GM21737 (cell line): ENCODE results near the gene ACVR1B.
A peak's percentile ranks its signal among the peaks of the same experiment; 100 is the strongest.

Source experiments
- ATAC-seq: cut with Tn5 transposase; IDR thresholded peaks from one replicate; pipeline ENCODE4 v1.9.1; 2021; ENCODE audit warnings: mild to moderate bottlenecking, moderate library complexity; ENCODE audit not compliant: unreplicated experiment

The ACVR1B gene

DNA sequence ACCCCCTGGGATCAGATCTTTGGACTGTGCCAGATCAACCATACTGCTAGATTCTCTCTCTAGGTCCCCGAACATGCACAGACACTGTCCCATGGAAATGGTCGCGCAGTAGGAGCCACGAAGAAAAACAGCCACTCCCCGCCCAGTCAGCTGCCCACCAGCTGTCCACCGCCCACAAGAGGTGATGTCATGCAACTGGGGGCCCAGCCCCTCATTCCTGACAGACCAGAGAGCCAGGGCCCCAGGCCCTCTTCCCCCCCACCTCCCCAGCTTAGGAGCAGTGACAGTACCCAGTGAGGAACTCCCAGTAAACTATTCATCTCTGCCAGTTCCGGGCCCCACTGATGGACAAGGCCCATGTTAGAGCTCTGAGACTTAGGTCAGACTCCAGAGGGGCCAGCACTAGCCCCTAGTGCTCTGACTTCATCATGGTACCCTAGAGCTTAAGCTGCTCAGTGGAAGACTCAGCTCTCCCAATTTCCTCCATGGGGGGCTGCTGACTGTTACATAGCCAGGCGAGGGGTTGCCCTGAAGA, 51.6 kb downstream of the ACVR1B start:
- ATAC-seq, result no peak

DNA sequence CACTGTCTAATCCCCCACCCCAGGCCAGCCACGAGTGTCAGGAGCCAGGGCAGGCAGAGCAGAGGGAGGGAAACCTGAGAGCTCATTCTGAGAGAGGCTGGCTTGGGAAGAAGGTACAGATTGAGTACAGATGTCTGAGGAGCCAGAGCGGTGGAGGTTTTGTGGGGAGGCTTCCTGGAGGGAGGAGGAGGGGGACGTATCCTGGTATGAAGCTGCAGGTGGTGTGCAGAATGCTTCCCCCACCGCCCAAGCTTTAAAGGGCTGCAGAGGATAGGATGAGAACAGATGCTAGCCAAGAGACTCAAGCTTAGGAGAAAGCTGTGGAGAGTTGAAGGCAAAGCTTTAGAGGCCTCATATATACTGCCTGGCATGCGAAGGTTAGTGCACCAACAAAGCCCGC, 52.1 kb downstream of the ACVR1B start:
- no peak for ATAC-seq

DNA sequence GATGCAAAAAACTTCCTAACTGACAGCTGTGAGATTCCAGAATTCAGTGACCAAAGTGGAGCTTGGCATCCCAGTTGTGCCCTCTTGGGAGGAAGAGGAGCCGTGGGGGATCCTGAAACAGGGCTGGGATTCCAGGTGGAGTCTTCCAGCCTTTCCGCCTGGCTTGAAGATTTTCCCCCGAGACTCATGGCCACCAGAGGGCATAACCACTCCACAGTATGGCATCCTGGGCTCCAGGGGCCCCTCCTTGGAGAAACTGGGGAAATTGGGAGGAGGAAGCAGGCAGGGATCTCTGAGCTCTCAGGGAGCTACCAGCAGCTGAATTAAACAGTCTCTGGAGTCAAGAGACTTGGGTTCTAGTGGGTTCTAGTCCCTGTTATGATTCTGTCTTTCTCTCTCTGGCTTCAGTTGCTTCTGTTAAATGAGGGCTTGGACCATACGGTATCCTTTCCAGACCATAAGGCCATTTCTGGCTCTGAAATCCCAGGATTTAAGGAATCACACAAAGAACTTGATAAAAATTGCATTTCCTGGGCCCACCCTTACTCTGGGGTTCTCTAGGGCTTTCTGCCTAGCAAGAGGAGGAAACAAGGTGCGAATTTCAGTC, 52.6 kb downstream of the ACVR1B start:
- no peak for ATAC-seq

DNA sequence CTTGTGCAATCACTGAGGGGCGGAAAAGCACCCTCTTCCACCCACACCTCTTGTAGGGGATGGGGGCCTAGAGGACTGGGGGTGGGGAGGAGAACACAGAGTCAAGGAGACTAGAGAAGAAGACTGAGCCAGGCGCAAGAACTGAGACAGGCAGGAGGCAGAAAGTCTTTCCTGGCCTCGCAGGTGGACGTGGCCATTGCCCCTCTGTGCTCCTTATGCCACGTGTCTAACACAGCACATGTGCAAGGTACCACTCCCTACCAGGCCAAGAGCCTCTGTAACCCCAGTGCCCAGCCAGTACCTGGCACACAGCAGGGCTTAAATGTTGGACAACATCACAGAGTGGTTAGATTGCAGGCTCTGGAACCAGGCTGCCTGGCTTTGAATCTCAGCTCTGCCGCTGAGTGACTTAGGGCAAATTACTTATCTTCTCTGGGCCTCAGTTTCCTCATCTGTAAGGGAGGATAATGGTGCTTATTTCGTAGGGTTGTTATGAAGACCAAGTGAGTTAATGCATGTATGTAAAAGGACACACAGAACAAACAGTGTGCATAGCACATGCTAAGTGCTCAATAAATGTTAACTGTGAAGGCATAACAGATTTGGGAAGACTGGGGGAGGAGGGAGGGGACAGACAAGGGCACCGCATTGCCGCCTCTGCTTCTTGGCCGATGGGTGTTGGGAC, 53.9 kb downstream of the ACVR1B start:
- ATAC-seq, result no peak

DNA sequence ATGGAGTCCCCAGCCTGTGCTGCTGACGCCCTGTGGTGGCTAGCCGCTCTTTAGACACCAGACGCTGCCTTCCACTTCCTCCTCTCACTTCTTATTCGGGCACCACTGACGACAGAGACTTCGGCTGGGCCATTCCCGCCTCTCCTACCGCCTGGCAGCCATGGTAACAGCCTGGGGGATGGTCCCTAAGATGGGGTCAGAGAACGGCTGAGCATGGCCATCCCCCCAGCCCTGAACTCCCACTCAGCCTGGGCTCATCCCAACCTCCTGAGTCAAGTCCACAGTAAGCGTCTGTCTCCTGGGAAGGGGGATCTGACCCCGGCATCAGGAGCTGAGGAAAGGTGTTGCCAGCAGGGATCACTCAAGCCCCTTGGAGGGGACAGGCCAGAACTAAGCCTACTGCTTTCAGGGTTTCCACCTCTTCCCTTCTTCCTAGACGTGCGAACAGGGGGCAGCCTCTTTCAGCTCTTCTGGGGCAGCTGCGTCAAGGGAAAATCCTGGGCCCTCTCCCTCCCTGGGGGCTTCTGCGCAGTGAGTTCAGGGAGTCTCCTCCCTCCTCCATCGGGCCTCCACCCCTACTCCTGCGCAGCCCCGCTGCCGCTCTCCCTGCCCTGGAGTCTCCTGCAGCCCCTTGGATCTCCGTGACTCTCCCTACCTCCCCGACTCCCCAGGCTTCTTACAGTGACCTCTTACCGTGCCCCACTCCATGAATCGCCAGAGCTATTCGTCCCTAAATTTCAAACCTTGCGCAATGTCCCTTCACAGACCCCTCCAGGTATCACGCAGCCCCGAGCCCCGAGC, 54.6 kb downstream of the ACVR1B start:
- ATAC-seq, result peak; percentile 61

DNA sequence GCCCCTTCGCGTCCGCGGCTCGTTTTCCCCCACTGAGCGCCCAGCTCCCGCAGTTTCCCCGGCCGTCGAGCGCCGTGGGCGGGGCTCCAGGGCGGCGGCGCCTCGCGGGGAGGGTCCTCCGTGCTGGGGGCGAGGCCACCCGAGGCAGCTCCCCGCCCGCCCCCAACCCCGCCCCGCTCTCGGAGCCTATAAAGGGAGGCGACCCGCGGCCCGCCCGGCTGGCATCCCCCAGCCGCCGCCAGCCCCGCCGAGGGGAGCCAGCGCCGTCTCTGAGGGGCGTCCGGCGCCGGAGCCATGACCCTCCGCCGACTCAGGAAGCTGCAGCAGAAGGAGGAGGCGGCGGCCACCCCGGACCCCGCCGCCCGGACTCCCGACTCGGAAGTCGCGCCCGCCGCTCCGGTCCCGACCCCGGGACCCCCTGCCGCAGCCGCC, 55.2 kb downstream of the ACVR1B start, which contains the start of gene TAMALIN:
TAMALIN (plus strand) TSS at position 221 of the 432 bp plus-strand sequence; CDS start at position 295, 74 bp downstream.
- no peak for ATAC-seq

DNA sequence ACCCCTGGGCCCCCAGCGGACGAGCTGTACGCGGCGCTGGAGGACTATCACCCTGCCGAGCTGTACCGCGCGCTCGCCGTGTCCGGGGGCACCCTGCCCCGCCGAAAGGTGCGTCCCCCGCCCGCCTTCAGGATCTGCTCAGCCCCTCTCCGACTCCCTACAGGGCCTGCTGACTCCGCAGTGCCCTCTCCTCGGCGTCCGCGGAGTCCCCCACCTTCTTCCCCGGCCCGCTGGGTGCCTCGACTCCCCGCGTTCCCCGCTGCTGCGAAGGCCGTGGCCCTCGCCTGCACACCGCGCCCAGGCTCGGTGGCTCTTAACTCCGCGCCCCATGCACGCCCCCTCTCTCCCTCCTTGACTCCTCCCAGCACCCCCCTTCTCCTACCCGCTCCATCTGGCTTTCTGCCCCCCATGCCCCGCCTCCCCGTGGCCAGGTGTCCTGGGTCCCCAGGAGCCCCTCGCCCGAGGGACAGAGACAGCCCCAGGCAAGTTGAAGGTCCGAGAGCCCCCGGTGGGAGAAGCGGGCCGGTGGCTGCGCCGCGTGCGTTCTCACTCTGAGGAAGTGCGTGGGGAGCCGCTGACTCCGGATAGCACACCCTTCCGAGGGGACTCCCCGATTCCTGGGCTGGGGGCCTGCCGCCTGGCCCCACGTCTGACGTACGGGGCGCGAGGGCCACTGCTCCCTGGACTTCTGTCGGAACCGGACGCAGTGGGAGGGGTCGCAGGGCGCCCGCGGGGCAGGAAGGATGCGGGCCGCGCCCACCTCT, 55.8 kb downstream of the ACVR1B start:
- no peak for ATAC-seq

DNA sequence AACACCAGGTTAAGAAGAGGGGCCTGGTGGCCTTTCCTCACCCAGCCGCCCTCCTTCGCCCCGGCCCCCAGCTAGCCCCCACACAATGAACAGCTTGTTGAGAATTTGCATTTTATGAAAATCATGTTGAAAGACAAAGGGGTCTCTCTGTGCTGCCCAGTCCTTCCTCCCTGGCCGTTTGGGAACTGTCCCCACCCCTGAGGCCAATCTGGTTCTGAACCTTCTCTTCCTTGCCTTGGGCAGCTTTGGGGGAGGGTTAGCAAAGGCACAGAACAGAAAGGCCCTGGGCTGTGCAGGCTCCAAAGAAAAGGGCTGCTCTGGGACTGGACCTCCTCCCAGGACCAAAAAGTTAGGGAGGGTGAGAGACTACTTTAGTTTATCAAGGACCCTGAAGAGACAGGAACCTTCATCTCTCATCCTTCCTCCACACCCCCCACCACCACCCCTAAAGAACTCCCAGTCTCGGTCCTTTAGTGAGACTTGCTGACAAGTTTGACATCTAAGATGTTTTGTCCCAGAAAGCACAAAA, 56.5 kb downstream of the ACVR1B start:
- ATAC-seq, result no peak

DNA sequence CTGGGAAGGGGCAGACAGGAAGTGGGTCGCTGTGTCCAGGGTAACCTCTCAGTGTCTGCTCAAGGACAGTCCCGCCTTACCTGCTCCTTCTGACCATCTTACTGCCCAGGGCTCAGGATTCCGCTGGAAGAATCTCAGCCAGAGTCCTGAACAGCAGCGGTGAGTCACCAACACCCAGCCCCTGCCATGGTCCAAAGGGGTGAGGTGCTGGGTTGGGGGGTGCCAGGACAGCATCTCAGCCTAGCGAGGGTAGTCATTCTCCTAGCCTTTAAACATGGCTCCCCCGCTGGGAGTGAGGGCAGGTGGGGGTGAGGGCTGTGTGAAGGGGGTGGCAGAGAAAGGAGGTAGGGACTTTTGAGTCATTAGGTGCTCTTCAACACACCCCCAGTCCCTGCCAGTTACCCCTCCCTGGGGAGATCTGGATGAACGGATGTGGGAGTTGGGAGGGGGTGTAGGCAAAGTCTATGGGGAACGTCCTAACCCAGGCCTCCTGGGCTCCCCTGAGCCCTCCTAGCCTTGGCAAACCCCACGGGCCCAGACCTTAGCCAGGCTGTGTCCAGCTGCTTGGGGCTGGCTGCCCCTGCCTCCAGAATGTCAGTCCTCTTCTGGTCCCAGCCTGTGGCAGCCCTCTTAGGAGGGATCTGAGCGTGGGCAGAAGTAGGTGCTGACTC, 57.7 kb downstream of the ACVR1B start:
- no peak for ATAC-seq

DNA sequence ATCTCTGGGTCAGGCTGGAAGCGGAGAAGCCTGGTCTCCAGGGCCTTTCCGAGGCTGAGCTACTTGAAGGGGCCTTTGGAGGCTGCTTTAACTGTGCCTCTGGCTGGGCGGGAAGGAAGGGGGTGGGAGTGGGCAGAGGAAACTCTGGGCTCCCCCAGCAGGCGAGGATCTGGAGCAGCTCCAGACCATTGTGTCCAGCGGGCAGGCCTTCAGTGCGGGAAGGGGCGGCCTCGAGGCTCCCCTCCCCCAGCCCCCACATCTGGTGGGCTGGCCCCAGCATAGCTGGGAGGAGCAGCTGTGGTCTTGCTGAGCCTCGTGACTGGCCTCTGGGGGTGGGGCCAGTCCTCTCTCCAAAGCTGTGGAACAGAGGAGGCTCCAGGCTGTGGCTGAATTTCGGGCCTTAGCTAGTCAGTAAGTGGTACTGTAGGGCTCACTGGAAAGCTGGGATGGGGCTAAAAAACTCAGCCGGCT, 58.7 kb downstream of the ACVR1B start:
- no peak for ATAC-seq

DNA sequence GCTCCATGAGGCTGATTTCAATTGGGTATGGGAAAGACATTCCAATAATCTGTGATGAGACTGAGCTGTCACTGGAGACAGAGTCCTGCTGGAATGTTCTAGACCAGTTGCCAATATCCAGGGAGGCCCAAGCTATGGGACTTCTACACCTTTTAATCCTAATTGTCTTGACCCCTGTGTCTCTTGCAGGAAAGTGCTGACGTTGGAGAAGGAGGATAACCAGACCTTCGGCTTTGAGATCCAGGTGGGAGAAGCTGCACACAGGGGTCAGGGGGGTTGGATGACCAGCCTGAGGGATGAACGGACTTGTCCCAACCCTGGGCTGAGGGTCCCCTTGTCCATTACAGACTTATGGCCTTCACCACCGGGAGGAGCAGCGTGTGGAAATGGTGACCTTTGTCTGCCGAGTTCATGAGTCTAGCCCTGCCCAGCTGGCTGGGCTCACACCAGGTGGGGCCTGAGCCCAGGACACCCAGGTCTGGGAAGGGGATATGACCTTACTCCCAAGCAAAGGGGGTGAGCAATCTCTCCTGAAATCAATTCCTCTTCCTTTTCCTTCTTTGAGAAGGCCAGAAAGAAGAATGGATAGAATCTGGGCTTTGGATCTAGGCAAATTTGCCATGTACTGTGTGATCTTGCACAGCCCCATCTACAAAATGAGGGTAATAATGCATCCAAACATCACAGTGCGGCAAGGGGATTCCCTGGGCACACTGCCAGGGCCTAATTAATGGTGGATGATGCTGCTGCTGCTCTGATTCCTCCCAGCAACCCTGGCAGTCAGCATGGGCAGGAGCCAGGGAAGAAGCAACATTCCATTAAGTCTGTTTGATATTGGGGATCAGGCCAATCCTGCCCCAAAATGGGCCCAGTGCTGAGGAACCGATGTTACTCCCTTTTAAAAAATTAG, 59.4 kb downstream of the ACVR1B start:
- no peak for ATAC-seq

DNA sequence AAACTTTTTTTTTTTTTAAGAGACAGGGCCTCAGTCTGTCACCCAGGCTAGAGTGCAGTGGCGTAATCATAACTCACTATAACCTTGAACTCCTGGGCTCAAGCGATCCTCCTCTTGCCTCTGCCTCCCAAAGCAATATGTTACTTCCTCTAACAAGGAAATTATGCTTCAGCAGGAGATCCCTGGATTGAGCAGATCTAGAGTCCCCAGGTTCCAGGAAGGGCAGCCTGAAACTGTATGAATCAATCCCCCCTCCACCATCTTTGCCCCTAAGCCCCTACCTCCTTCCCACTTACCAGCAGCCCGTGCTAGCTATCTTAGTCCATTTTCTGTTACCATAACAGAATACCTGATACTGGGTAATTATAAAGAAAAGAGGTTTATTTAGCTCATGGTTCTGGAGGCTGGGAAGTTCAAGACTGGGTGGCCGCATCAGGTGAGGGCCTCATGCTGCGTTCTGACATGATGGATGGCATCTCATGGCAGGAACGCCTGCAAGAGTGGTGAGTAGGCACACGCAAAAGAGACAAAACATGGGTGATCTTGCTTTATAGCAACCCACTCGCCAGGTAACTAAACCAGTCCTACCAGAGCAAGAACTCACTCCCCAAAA, 60.2 kb downstream of the ACVR1B start:
- no peak for ATAC-seq

DNA sequence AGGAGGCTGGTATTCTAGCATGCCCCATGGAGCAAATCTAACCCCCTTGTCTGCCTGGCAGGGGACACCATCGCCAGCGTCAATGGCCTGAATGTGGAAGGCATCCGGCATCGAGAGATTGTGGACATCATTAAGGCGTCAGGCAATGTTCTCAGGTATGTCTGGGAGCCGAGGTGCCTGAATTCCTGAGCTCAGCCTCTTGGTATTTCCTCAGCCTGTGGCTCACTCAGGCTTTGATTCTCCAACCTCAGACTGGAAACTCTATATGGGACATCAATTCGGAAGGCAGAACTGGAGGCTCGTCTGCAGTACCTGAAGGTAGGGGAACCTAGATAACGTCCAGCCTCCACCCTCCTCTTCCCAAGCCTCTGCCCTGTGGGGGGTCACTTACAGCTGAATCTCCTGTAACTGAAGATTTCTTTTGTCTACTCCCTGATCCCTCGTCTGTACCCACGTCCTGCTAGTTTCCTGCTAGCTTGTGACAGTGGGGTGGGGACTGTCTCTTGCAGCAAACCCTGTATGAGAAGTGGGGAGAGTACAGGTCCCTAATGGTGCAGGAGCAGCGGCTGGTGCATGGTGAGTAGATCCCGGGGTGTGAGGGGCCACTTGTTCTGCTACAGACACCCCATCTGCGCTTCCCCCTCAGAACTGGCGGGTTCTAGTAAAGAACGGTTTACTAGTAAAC, 62.3 kb downstream of the ACVR1B start:
- no peak for ATAC-seq

DNA sequence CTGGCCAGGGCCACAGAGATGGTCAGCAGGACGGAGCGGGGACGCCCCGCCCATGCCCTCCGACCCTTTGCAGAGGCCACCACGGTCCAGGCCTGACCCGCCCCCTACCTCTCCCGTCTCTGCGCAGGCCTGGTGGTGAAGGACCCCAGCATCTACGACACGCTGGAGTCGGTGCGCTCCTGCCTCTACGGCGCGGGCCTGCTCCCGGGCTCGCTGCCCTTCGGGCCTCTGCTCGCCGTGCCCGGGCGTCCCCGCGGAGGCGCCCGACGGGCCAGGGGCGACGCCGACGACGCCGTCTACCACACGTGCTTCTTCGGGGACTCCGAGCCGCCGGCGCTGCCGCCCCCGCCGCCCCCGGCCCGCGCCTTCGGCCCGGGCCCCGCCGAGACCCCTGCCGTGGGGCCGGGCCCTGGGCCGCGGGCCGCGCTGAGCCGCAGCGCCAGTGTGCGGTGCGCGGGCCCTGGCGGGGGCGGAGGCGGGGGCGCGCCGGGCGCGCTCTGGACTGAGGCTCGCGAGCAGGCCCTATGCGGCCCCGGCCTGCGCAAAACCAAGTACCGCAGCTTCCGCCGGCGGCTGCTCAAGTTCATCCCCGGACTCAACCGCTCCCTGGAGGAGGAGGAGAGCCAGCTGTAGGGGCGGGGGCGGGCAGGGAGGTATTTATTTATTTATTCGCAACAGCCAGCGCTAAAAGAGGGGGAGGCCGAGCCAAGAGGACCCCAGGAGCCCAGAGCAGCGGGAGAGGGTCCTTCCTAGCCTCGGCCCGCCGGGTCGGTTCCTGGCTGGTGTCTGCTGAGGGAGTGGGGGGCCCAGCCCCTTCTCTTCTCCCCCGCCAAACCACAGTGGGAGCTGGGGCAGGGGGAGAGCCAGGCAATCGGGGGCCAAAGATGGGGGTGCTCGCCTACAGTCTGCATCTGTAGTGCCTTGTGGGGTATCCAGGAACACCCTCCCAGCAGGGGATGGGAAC, 63.4 kb downstream of the ACVR1B start:
- no peak for ATAC-seq

DNA sequence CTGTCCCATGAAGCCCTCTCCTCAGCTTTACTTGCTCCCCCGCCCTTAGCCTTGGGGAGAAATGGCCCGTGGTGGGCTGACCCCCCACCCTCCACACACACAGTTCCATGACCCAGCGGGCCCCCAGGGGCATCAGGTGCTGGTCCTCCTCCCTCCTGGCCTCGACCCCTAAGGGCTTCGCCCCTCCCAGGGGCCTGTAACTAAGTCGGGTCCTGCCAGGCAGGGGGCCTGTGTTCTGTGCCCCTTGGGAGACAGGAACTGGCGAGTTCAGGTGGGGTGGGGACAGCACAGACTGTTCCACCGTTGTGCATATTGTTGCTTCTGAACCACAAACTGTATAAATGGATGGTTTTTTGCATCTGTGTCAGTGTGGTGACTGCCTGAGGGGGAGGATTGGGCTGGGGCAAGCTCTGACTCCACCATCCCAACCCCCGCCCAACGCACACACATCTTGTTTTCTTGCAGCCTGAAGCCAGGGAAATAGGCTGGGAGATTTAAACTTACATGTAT, 64.1 kb downstream of the ACVR1B start:
- no peak for ATAC-seq

DNA sequence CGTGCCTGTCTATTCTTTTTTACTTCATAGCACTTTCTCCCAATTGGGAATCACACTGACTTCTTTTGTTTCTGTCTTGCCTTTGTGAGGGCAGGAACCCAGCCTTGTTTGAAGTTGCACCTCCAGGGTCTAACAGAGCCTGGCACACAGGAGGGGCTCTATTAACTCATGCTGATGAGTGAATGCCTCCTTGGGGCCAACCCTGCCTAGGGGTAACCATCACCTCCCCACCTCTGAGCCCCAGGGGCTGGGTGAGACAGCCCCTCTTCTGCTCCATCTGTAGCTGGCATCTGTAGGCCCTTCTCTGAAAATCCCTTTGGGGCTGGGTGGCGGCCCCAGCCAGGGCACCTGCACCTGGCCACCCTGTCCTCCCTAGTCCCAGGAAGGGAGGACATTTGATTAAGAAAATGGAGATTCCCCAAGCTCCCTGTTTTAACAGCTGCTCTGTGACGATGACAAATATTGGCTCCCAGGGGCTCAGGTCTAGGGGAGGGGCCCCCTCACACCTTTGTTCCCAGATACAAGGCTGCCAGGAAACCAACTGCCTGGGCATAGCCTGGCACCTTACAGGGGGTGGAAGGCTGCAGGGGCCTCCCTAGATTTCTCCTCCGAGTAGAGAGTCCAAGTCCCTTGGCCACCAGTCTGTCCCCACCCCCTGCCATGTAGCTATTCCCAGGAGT, 67.1 kb downstream of the ACVR1B start:
- no peak for ATAC-seq
